Measurements from ENCODE around the gene BMP3. TPM values are rescaled to one million over a fixed set of nuclear protein-coding genes. Genes with fewer than 3 reads are reported as not detected.
A peak's percentile ranks its signal among the peaks of the same experiment; 100 is the strongest.

Gene BMP3
- total RNA-seq, 1 donor from 2014 or later: not detected

DNA sequence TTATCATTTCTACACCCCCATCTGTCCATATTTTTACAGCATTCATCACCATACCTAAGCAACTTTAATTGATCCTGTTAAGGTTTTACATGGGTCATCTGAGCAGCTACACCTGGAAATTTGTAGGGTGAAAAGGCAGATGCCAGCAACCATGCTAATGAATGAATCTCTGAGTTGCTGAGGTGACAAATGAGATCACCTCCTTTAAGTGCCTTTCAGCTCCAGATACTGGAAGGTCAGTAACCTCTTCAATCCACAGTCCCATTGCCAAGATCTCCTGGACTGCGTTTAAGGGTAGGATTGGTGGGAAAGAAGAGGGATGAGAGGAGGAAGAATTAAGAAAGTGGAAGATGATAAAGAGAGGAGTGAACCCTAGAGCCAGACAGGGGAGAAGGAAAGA, 8.5 kb upstream of the BMP3 start:
- TF ChIP-seq, protein P1, sequence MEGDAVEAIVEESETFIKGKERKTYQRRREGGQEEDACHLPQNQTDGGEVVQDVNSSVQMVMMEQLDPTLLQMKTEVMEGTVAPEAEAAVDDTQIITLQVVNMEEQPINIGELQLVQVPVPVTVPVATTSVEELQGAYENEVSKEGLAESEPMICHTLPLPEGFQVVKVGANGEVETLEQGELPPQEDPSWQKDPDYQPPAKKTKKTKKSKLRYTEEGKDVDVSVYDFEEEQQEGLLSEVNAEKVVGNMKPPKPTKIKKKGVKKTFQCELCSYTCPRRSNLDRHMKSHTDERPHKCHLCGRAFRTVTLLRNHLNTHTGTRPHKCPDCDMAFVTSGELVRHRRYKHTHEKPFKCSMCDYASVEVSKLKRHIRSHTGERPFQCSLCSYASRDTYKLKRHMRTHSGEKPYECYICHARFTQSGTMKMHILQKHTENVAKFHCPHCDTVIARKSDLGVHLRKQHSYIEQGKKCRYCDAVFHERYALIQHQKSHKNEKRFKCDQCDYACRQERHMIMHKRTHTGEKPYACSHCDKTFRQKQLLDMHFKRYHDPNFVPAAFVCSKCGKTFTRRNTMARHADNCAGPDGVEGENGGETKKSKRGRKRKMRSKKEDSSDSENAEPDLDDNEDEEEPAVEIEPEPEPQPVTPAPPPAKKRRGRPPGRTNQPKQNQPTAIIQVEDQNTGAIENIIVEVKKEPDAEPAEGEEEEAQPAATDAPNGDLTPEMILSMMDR (IDR thresholded peaks at IDR 0.05): no peak
- Mint-ChIP-seq H3K9me3 (ENCODE audit: unreplicated experiment) (no peaks in the 10 kb centered on the region), H3K27me3 (ENCODE audit: unreplicated experiment) (peaks cover 26% of the 10 kb centered on the region), H3K36me3 (ENCODE audit: unreplicated experiment) (no peaks in the 10 kb centered on the region), H3K4me3 (ENCODE audit: unreplicated experiment) (no peak overlapping the region), H3K4me1 (ENCODE audit: unreplicated experiment) (no peaks in the 10 kb centered on the region), H3K27ac (ENCODE audit: unreplicated experiment) (no peak overlapping the region)
- no peak for DNase-seq (ENCODE audit: extremely low spot score, unreplicated experiment)

GRCh38 chr4:81023484-81023883, 7.0 kb upstream of the BMP3 start:
- no peak overlapping the region for H3K27ac Mint-ChIP-seq (ENCODE audit: unreplicated experiment)
- DNase-seq (ENCODE audit: extremely low spot score, unreplicated experiment): no peak
- H3K4me3 Mint-ChIP-seq (ENCODE audit: unreplicated experiment): no peak overlapping the region
- H3K9me3 Mint-ChIP-seq (ENCODE audit: unreplicated experiment): no peaks in the 10 kb centered on the region
- no peaks in the 10 kb centered on the region for H3K36me3 Mint-ChIP-seq (ENCODE audit: unreplicated experiment)
- peaks cover 35% of the 10 kb centered on the region for H3K27me3 Mint-ChIP-seq (ENCODE audit: unreplicated experiment)
- TF ChIP-seq, protein P1 (IDR thresholded peaks at IDR 0.05): no peak
- no peaks in the 10 kb centered on the region for H3K4me1 Mint-ChIP-seq (ENCODE audit: unreplicated experiment)

DNA sequence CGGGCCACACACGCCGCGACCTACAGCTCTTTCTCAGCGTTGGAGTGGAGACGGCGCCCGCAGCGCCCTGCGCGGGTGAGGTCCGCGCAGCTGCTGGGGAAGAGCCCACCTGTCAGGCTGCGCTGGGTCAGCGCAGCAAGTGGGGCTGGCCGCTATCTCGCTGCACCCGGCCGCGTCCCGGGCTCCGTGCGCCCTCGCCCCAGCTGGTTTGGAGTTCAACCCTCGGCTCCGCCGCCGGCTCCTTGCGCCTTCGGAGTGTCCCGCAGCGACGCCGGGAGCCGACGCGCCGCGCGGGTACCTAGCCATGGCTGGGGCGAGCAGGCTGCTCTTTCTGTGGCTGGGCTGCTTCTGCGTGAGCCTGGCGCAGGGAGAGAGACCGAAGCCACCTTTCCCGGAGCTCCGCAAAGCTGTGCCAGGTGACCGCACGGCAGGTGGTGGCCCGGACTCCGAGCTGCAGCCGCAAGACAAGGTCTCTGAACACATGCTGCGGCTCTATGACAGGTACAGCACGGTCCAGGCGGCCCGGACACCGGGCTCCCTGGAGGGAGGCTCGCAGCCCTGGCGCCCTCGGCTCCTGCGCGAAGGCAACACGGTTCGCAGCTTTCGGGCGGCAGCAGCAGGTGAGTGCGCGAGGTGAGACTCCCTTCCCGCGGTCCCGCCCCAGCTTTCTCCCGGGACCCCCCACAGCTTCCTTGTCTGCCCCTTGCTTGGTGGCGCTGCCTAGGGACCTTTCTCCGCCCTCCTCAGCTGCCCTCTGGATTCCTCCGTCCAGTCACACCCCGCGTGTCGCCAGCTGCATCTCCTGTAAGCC, 678 bp downstream of the BMP3 start:
- Mint-ChIP-seq H3K27me3 (ENCODE audit: unreplicated experiment) (peaks cover 65% of the 10 kb centered on the region), H3K9me3 (ENCODE audit: unreplicated experiment) (no peaks in the 10 kb centered on the region), H3K36me3 (ENCODE audit: unreplicated experiment) (no peaks in the 10 kb centered on the region), H3K4me3 (ENCODE audit: unreplicated experiment) (peak overlapping the region; percentile 65), H3K27ac (ENCODE audit: unreplicated experiment) (no peak overlapping the region), H3K4me1 (ENCODE audit: unreplicated experiment) (peaks cover 10% of the 10 kb centered on the region)
- TF ChIP-seq, protein P1 (IDR thresholded peaks at IDR 0.05): no peak
- peak; percentile 82 for DNase-seq (ENCODE audit: extremely low spot score, unreplicated experiment)

- Mint-ChIP-seq H3K36me3 (ENCODE audit: unreplicated experiment) (no peaks in the 10 kb centered on the region), H3K9me3 (ENCODE audit: unreplicated experiment) (no peaks in the 10 kb centered on the region), H3K27me3 (ENCODE audit: unreplicated experiment) (peaks cover 57% of the 10 kb centered on the region), H3K27ac (ENCODE audit: unreplicated experiment) (no peak overlapping the region), H3K4me1 (ENCODE audit: unreplicated experiment) (peaks cover 10% of the 10 kb centered on the region), H3K4me3 (ENCODE audit: unreplicated experiment) (peak overlapping the region; percentile 39)
- no peak for DNase-seq (ENCODE audit: extremely low spot score, unreplicated experiment)
- TF ChIP-seq, protein P1 (IDR thresholded peaks at IDR 0.05): no peak
Observed at GRCh38 chr4:81031796-81032551, 1.5 kb downstream of the BMP3 start.

Measured in osteocyte (in vitro differentiated cells).